GM19467 (cell line): ENCODE measurements around the gene DIP2C.
"Not testable (repeated sequence)": the region's sequence is repeated elsewhere in the genome, so short reads cannot be mapped to it uniquely, and the experiment has no call there.

Source experiments
- ATAC-seq: cut with Tn5 transposase; IDR thresholded peaks from one replicate; pipeline ENCODE4 v1.9.1; 2021; ENCODE audit warnings: mild to moderate bottlenecking, moderate library complexity; ENCODE audit not compliant: unreplicated experiment

The DIP2C gene

DNA sequence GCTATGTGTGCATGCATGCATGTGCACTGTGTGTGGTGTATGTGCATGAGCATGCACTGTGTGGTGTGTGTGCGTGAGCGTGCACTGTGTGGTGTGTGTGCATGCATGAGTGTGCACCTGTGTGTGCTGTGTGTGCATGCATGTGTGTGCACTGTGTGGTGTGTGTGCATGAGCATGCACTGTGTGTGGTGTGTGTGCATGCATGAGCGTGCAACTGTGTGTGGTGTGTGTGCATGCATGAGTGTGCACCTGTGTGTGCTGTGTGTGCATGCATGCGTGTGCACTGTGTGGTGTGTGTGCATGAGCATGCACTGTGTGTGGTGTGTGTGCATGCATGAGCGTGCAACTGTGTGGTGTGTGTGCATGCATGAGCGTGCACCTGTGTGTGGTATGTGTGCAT is 10.7 kb upstream of the DIP2C start:
- ATAC-seq = not testable (repeated sequence)

- ATAC-seq = no peak
Measured at GRCh38 chr10:697097-697875, 7.8 kb upstream of the DIP2C start.

GRCh38 chr10:695396-695795 is 5.9 kb upstream of the DIP2C start:
- no peak for ATAC-seq

DNA sequence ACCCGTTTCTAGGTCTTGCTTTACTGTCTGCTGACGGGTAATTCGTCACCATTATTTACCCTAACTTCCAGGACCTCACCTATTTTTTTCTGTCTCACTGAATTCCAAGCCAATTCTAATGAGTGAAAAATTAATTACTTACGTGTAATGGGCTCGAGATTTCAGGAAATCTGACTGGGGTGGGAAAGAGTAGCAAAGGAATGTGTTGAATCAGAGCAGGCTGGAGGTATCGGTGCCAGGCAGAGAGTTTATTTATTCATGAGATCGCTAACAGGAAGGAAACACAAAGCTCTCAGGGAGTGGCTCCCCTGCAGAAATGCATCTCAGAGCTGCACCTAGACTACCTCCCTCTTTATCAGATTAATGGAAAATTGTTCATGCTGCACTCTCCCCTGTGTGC is 4.0 kb upstream of the DIP2C start:
- no peak for ATAC-seq

DNA sequence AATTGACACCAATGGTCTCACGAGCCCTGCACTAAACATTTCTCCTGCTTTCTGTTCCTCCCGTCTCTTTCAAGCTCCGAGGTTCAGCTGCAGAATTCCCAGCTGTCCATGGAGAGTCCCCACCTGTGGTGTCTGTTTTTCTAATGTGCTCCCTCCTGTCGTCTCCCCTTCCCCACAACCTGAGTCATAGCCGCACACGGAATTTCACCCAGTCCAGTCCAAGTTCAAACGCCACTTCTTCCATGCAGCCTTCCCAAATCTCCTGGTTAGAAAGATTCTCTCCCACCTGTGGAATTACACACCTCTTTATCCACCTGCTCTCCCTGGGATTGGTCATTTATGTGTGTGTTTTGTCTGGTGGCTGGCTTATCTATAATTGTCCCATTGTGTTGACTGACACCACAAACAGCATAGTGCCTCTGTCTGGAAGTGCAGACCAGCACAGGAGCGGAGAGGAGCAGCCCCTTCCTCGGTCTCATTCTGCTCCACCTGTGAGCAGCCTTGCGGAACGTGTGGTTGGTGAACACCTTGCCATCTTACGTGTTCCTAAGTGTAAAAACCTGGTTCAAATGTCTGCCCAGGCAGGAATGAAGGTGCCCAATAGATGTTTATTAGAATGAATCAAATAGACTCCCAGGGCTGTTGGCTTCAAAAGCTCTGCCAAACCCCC is 3.3 kb upstream of the DIP2C start:
- no peak for ATAC-seq

GRCh38 chr10:691216-691615 is 1.7 kb upstream of the DIP2C start:
- ATAC-seq = no peak

- ATAC-seq = no peak
Measured at GRCh38 chr10:690372-691161, 1.1 kb upstream of the DIP2C start.

- no peak for ATAC-seq
Measured at GRCh38 chr10:689121-689451, 382 bp downstream of the DIP2C start.

DNA sequence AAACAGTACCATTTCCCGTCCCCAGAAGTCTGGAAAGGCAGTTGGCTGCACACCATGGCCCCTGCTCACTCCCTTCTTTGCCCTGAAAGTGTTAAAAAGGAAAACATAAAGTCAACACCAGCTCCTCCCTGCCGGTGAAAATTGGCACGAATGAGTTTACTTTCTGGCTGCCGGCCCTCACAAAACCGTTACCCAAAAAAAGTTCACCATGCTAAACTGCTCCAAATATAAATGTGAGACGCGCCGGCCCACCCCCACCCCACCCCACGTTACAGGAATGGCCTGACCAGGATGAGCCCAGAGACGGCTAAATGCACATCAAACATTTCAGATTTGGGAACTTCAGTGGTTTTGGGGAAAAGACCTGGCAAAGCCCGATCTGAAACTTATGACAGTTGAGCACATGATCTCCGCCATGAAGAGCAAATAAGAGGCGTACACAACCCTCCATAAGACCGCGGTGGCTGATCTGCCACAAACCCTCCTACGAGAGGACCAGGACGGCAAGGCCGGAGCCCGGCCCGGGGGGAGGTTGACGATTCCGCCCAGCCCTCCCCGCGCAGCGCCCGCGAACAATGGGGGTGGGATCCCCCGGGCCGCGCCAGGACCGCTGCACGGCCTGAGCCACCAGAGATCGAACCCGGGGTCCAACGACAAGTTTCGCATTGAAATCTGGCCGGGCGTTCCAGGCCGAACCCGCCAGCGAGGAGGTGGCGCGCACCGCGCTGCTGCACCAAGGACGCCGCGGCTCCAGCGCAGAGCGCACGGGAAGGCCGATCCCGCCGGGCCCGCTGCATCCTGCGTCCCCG is 952 bp downstream of the DIP2C start:
- ATAC-seq = no peak

DNA sequence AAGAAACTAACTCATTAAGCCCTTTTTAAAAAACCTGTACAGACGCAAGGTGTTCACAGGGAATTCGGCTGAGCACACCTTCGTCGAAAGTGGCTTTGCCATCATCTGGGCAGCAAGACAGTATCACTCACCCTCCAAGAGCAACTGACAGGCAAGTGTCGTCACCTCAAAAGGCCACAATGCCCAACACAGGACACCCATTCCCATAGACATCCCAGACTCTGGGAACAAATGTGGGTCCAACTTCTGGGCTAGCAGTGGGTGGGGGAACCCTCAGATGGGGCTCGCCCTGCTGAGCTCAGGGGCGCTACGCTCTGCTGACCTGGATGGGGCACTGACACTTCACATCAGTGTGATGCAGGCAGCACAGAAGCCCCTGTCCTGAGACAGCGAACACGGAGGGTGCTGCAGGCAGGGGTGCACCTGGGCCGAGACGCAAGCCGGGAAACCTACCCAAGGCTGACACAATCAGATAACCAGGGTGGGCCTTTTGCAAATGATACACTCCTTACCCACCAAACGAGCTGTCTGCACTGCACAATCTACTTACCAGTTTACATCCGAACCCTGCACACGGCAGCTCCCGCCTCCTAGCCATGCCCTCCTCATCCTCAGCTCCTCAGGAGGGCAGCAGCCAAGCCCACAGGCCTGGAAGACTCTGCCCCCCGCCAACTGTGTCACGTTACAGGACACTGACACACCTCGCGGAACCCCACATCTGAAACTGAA is 1.7 kb downstream of the DIP2C start:
- no peak for ATAC-seq

GRCh38 chr10:686155-686931 is 3.1 kb downstream of the DIP2C start:
- no peak for ATAC-seq

DNA sequence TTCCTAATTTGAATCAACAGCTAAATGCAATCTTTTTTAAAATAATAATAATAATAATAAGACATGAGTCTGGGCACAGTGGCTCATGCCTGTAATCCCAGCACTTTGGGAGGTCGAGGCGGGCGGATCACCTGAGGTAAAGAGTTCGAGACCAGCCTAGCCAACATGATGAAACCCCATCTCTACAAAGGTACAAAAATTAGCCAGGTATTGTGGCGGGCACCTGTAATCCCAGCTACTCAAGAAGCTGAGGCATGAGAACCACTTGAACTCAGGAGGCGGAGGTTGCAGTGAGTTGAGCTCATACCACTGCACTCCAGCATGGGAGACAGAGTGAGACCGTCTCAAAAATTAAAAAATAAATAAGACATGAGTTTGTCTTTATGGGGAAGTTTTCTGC is 3.9 kb downstream of the DIP2C start:
- ATAC-seq = no peak

DNA sequence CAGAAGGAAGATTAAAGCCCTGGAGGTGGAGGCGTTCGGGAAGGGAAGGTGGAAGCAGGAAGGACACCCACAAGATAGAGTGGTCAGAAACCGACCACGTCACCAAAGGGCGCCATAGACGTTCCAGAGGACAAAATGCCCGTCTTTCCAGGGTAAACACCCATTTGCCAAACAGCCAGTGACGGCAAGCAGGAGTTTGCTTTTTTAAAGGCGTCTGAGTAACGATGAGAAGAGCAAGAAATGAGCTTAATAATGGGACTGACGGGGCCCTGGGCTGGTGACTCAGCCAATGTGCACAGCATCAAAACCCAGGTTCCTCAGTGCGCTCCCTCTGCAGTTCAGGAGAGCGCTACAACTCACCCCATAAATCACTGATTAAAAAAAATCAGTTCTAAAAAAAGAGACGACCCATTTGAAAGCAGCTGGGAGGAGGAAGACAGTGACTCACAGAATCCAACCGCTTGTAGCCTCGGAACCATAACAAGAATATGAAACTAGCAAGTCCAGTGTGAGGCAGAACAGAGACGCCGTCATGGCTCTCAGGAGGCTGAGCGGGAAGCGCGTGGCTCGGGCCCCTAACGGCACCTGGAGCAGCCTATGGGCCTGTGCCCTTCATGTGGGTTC is 5.9 kb downstream of the DIP2C start:
- no peak for ATAC-seq

GRCh38 chr10:682931-683447 is 6.5 kb downstream of the DIP2C start:
- no peak for ATAC-seq

- ATAC-seq = no peak
Measured at GRCh38 chr10:681670-682318, 7.7 kb downstream of the DIP2C start.

GRCh38 chr10:680745-681144 is 8.7 kb downstream of the DIP2C start:
- no peak for ATAC-seq

GRCh38 chr10:680146-680545 is 9.3 kb downstream of the DIP2C start:
- no peak for ATAC-seq

DNA sequence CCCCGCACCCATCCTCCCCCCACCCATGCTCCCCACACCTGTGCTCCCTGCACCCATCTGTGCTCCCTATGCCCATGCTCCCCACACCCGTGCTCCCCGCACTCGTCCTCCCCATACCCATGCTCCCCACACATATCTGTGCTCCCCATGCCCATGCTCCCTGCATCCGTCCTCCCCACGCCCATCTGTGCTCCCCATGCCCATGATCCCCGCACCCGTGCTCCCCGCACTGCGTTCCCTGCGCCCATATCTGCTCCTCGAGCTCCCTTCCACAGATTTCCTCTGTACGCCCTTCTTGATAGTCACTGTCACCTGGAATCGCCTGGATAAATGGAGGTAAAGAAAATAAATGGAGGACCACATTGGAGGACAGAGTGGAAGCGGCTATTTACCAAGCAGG is 9.9 kb downstream of the DIP2C start:
- ATAC-seq = no peak

DNA sequence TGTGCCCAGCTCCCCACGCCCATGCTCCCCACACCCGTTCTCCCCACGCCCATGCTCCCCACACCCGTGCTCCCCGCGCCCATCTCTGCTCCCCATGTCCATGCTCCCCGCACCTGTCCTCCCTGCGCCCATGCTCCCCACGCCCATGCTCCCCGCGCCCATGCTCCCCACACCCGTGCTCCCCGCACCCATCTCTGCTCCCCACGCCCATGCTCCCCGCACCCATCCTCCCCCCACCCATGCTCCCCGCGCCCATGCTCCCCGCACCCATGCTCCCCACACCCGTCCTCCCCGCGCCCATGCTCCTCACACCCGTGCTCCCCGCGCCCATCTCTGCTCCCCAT is 10.8 kb downstream of the DIP2C start:
- not testable (repeated sequence) for ATAC-seq
